B cell (primary cell): Measurements from ENCODE around the gene PGBD2. TPM values are rescaled to one million over a fixed set of nuclear protein-coding genes. Genes with fewer than 3 reads are reported as not detected.

ENCODE experiments used
- ATAC-seq: fragments of 200-7000 bp; cut with Tn5 transposase; one replicate; pipeline ENCODE4 v1.10.0; 2021; ENCODE audit warnings: low read depth, mild to moderate bottlenecking, moderate number of reproducible peaks, moderate library complexity
- CTCF ChIA-PET: fragments of 350-600 bp; sonication (Branson Sonifier 250); formaldehyde crosslinking; loops from one replicate; lab custom pipeline; 2021; ENCODE audit warnings: antibody characterized with exemption, inconsistent platforms; lab: Charles Lee
- POLR2A ChIA-PET: fragments of 350-600 bp; sonication (Branson Sonifier 250); formaldehyde crosslinking; loops from one replicate; lab custom pipeline; 2021; ENCODE audit warnings: antibody characterized with exemption; lab: Charles Lee
- DNase-seq: peaks from one replicate; pipeline ENCODE4 v3.0.0; 2013
- H2AFZ ChIP-seq: 2 replicates; pipeline ENCODE4 v1.6.1; 2012; ENCODE audit warnings: mild to moderate bottlenecking, low read depth, low read length; ENCODE audit not compliant: insufficient read depth, poor library complexity, severe bottlenecking
- H3K27ac ChIP-seq, 2 donors: 1 replicate in 1 of 2; 2 replicates in 1 of 2; pipeline ENCODE4 v1.5.1; 2012 to 2013; ENCODE audit warnings: low read length in 2 of 2, mild to moderate bottlenecking in 2 of 2, moderate library complexity in 1 of 2
- H3K27me3 ChIP-seq, 4 experiments: fragments of 200-600 bp in 1 of 4; sonication (generic) in 1 of 4; replicated peaks in 1 of 4; 1 replicate in 2 of 4; 2 replicates in 2 of 4; pipeline versions ENCODE4 v1.6.1 to v1.7.0; 2013 to 2016; ENCODE audit warnings: low read length in 3 of 4, mild to moderate bottlenecking in 2 of 4, mixed read lengths in 1 of 4, moderate library complexity in 1 of 4; ENCODE audit not compliant: insufficient read depth in 4 of 4, control insufficient read depth in 3 of 4; ENCODE audit errors: control extremely low read depth in 1 of 4
- H3K36me3 ChIP-seq, 2 experiments: replicated peaks in 1 of 2; 1 replicate in 1 of 2; 2 replicates in 1 of 2; pipeline versions ENCODE4 v1.6.1 to v1.7.1; 2013; ENCODE audit warnings: low read length in 1 of 2; ENCODE audit not compliant: insufficient read depth in 2 of 2, control insufficient read depth in 1 of 2; ENCODE audit errors: control extremely low read depth in 1 of 2, extremely low read depth in 1 of 2
- H3K4me1 ChIP-seq, 2 donors: fragments of 200-600 bp in 1 of 2; sonication (generic) in 1 of 2; 1 replicate in 1 of 2; 2 replicates in 1 of 2; pipeline versions ENCODE4 v1.5.1 to v1.6.1; 2013 to 2017; ENCODE audit warnings: low read length in 2 of 2; ENCODE audit not compliant: control insufficient read depth in 2 of 2, insufficient read depth in 2 of 2
- H3K4me2 ChIP-seq: replicated peaks from 2 replicates; pipeline ENCODE3; 2012; ENCODE audit warnings: mild to moderate bottlenecking, low read depth, low read length; ENCODE audit not compliant: poor library complexity, severe bottlenecking
- H3K4me3 ChIP-seq, 5 experiments: fragments of 200-600 bp in 1 of 5; sonication (generic) in 1 of 5; 1 replicate in 3 of 5; 2 replicates in 2 of 5; pipeline versions ENCODE4 v1.5.1 to v1.7.0; 2011 to 2016; ENCODE audit warnings: low read length in 4 of 5, mild to moderate bottlenecking in 4 of 5, low read depth in 2 of 5, control low read depth in 1 of 5, moderate library complexity in 1 of 5; ENCODE audit not compliant: insufficient read depth in 1 of 5; ENCODE audit errors: control extremely low read depth in 1 of 5, extremely low read depth in 1 of 5
- H3K79me2 ChIP-seq: fragments of 200-600 bp; sonication (generic); one replicate; pipeline ENCODE4 v1.6.0; 2016; ENCODE audit warnings: low read length; ENCODE audit not compliant: control insufficient read depth, insufficient read depth
- H3K9ac ChIP-seq: fragments of 200-600 bp; sonication (generic); 2 replicates; pipeline ENCODE4 v1.6.1; 2017; ENCODE audit warnings: mild to moderate bottlenecking, low read length, moderate library complexity
- H3K9me3 ChIP-seq, 3 donors: one replicate each; pipeline versions ENCODE4 v1.6.1 to v1.7.1; 2013; ENCODE audit warnings: low read length in 2 of 3; ENCODE audit not compliant: control insufficient read depth in 2 of 3, insufficient read depth in 1 of 3; ENCODE audit errors: control extremely low read depth in 1 of 3
- H4K20me1 ChIP-seq: 2 replicates; pipeline ENCODE4 v1.6.0; 2012; ENCODE audit warnings: mild to moderate bottlenecking, low read length; ENCODE audit not compliant: insufficient read depth, control insufficient read depth, poor library complexity, severe bottlenecking
- H3K27ac Mint-ChIP-seq: one replicate; pipeline ENCODE4 v1.8.0; 2021; ENCODE audit warnings: mixed read lengths
- H3K27me3 Mint-ChIP-seq: one replicate; pipeline ENCODE4 v1.8.0; 2021; ENCODE audit warnings: mixed read lengths
- H3K4me1 Mint-ChIP-seq: one replicate; pipeline ENCODE4 v1.8.0; 2021; ENCODE audit warnings: mixed read lengths
- H3K4me3 Mint-ChIP-seq: one replicate; pipeline ENCODE4 v1.8.0; 2021; ENCODE audit warnings: mixed read lengths
- H3K9me3 Mint-ChIP-seq: one replicate; pipeline ENCODE4 v1.8.0; 2022; ENCODE audit warnings: mixed read lengths; ENCODE audit not compliant: insufficient read depth
- WGBS: methylation state at CpG from one replicate; pipeline ENCODE4 v1.1.5; 2013; ENCODE audit warnings: missing lambda C conversion rate; ENCODE audit not compliant: insufficient coverage; 5-methylcytosine and 5-hydroxymethylcytosine counted together
- intact Hi-C: fragments of 100-400 bp; cut with micrococcal nuclease; formaldehyde crosslinking; loops from one replicate; pipeline ENCODE4 v1.10.0; 2022
- polyA plus RNA-seq: library from polyadenylated mRNA; depleted of rRNA; stranded (reverse); fragments of >200 nt; gene quantifications from 2 replicates; pipeline ENCODE4 v1.2.3, GENCODE V29; 2012
- total RNA-seq, 2 donors: library from RNA; stranded (reverse); fragments of 120-200 nt in 1 of 2; gene quantifications; 1 replicate in 1 of 2; 2 replicates in 1 of 2; pipeline versions ENCODE4 v1.2.3 to v1.2.4, GENCODE V29; 2013 to 2022
- TF ChIP-seq, protein P1 (sequence below): fragments of 200-600 bp; IDR thresholded peaks from one replicate; pipeline ENCODE4 v1.8.0; 2022; ENCODE audit warnings: antibody characterized with exemption, mild to moderate bottlenecking

Gene PGBD2
- total and polyA plus RNA-seq, 2 donors (not counting 1 experiment from before 2014, with no cell fraction given): 13.3 to 27.7 TPM

- H2AFZ ChIP-seq: peak within 1 kb of the TSS; percentile 74
- ChIA-PET CTCF (interaction anchor here (0.5 to 5.1 kb wide), 15 partner anchors 11 to 237 kb away, joined by 3 to 64 read pairs (median 4); partner anchors contain the start of genes PGBD2, SH3BP5L and ZNF672), POLR2A (interaction anchor here (0.6 to 2.8 kb wide), 10 partner anchors 14 to 494 kb away, joined by 4 to 88 read pairs (median 9); partner anchors contain the start of genes PGBD2, SH3BP5L and ZNF672)
- peak; percentile 86 for ATAC-seq
- WGBS: 7% methylated on average over 61 of the region's 62 CpGs
- peaks cover 14% of the 10 kb centered on the region for H3K79me2 ChIP-seq
- peak within 1 kb of the TSS; percentile 60 to 85 (median 71) for H3K4me3 ChIP-seq
- Mint-ChIP-seq H3K4me3 (peak within 1 kb of the TSS; percentile 95), H3K9me3 (no peaks in the 10 kb centered on the region), H3K27ac (peak within 1 kb of the TSS; percentile 98), H3K4me1 (peaks cover 58% of the 10 kb centered on the region), H3K27me3 (no peaks in the 10 kb centered on the region)
- peak within 1 kb of the TSS; percentile 81 for H3K9ac ChIP-seq
- no peaks in the 10 kb centered on the region for H3K27me3 ChIP-seq
- H3K4me1 ChIP-seq: peaks cover 26 to 43% of the 10 kb centered on the region in 2 donors
- DNase-seq: peak; percentile 98
- peaks cover 0 to 5% of the 10 kb centered on the region in 2 experiments for H3K36me3 ChIP-seq
- no peaks in the 10 kb centered on the region for H4K20me1 ChIP-seq
- H3K27ac ChIP-seq: peak within 1 kb of the TSS; percentile 91 to 92
- H3K9me3 ChIP-seq: no peaks in the 10 kb centered on the region
- intact Hi-C loops: loop anchor here (1.0 kb wide), 4 partner anchors 14 to 47 kb away; partner anchors contain the start of gene PGBD2
- peak within 1 kb of the TSS; percentile 88 for H3K4me2 ChIP-seq
- TF ChIP-seq, protein P1, sequence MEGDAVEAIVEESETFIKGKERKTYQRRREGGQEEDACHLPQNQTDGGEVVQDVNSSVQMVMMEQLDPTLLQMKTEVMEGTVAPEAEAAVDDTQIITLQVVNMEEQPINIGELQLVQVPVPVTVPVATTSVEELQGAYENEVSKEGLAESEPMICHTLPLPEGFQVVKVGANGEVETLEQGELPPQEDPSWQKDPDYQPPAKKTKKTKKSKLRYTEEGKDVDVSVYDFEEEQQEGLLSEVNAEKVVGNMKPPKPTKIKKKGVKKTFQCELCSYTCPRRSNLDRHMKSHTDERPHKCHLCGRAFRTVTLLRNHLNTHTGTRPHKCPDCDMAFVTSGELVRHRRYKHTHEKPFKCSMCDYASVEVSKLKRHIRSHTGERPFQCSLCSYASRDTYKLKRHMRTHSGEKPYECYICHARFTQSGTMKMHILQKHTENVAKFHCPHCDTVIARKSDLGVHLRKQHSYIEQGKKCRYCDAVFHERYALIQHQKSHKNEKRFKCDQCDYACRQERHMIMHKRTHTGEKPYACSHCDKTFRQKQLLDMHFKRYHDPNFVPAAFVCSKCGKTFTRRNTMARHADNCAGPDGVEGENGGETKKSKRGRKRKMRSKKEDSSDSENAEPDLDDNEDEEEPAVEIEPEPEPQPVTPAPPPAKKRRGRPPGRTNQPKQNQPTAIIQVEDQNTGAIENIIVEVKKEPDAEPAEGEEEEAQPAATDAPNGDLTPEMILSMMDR: no peak
These were observed 46.8 kb upstream of the PGBD2 start, which contains the start of gene ZNF692 for GRCh38 chr1:248858891-248859889. ZNF692 (minus strand) TSS chr1:248859085; CDS start chr1:248858309, 776 bp downstream.
